ENCODE results near the gene IRF3. TPM values are rescaled to one million over a fixed set of nuclear protein-coding genes. Genes with fewer than 3 reads are reported as not detected.
A peak's percentile ranks its signal among the peaks of the same experiment; 100 is the strongest.

The IRF3 gene
- total and polyA plus RNA-seq, 7 donors = 10.3 to 26.5 (median 18.2) TPM

- peaks cover 7% of the 10 kb centered on the region for H3K4me1 ChIP-seq
- no peak overlapping the region for H3K27ac ChIP-seq
- intact Hi-C loops (cut with DNase I) = no loop called here
- WGBS, 3 donors = 95 to 96% (median 95%) methylated on average over 21 to 23 of the region's 23 CpGs
- H3K27me3 ChIP-seq (ENCODE audit: insufficient read depth in 3 of 3, low read length in 2 of 3) = no peaks in the 10 kb centered on the region
- H3K36me3 ChIP-seq (ENCODE audit: insufficient read depth in 1 of 2, low read depth in 1 of 2) = peaks cover 0 to 51% of the 10 kb centered on the region in 2 donors
- no peak for TF ChIP-seq CTCF (IDR thresholded peaks at IDR 0.05)
- no peaks in the 10 kb centered on the region for H3K9me3 ChIP-seq
- no peak overlapping the region for H3K4me3 ChIP-seq
- DNase-seq (no peak), ATAC-seq (no peak)
Observed at GRCh38 chr19:49615861-49616260, 49.8 kb downstream of the IRF3 start.

GRCh38 chr19:49614096-49614833, 51.4 kb downstream of the IRF3 start:
- peaks cover 7% of the 10 kb centered on the region for H3K4me1 ChIP-seq
- peak in 2 of 4 donors; percentile 13 to 15 for ATAC-seq
- peaks cover 0 to 53% of the 10 kb centered on the region in 2 donors for H3K36me3 ChIP-seq (ENCODE audit: insufficient read depth in 1 of 2, low read depth in 1 of 2)
- WGBS, 3 donors = 82 to 87% (median 84%) methylated on average over 19 of the region's 19 CpGs
- no peak overlapping the region for H3K27ac ChIP-seq
- H3K27me3 ChIP-seq (ENCODE audit: insufficient read depth in 3 of 3, low read length in 2 of 3) = no peaks in the 10 kb centered on the region
- H3K4me3 ChIP-seq = no peak overlapping the region
- no peak for TF ChIP-seq CTCF (IDR thresholded peaks at IDR 0.05)
- no peak for DNase-seq
- intact Hi-C loops (cut with DNase I) = no loop called here
- no peaks in the 10 kb centered on the region for H3K9me3 ChIP-seq

- Histone ChIP-seq H3K9me3 (no peaks in the 10 kb centered on the region), H3K4me1 (peaks cover 7% of the 10 kb centered on the region), H3K27me3 (ENCODE audit: insufficient read depth in 3 of 3, low read length in 2 of 3) (no peaks in the 10 kb centered on the region), H3K4me3 (no peak overlapping the region), H3K36me3 (ENCODE audit: insufficient read depth in 1 of 2, low read depth in 1 of 2) (peaks cover 0 to 54% of the 10 kb centered on the region in 2 donors), H3K27ac (no peak overlapping the region)
- ATAC-seq (peak; percentile 64 to 70 (median 69)), DNase-seq (no peak)
- TF ChIP-seq CTCF (IDR thresholded peaks at IDR 0.05) = no peak
- intact Hi-C loops (cut with DNase I) = no loop called here
- 47 to 60% (median 56%) methylated on average over 4 of the region's 4 CpGs for WGBS, 3 donors
Observed at GRCh38 chr19:49613374-49613773, 52.3 kb downstream of the IRF3 start.

Other genes starting within 250 kb of the IRF3 start
- gene PTH2, start 242.4 kb downstream of the IRF3 start, total RNA-seq = not detected
- not detected for gene PTH2, start 242.4 kb downstream of the IRF3 start, polyA plus RNA-seq
- gene GFY, start 240.5 kb downstream of the IRF3 start, total RNA-seq = not detected
- under 1 TPM in 1 of 3 donors, not detected in 2; 0.33 TPM for gene GFY, start 240.5 kb downstream of the IRF3 start, polyA plus RNA-seq
- 1 to 10 TPM in 1 of 4 donors, under 1 TPM in 3; 0.42 to 1.8 (median 0.82) TPM for gene SLC17A7, start 224.3 kb downstream of the IRF3 start, total RNA-seq
- under 1 TPM; 0.55 to 0.79 (median 0.59) TPM for gene SLC17A7, start 224.3 kb downstream of the IRF3 start, polyA plus RNA-seq
- 10 to 100 TPM; 37.2 to 60.1 (median 43.1) TPM for gene PIH1D1, start 214.0 kb downstream of the IRF3 start, total RNA-seq
- 10 to 100 TPM; 46.4 to 69.8 (median 52.2) TPM for gene PIH1D1, start 214.0 kb downstream of the IRF3 start, polyA plus RNA-seq
- gene ALDH16A1, start 212.6 kb downstream of the IRF3 start, total RNA-seq = 10 to 100 TPM in 1 of 4 donors, 1 to 10 TPM in 3; 6.5 to 11.1 (median 7.7) TPM
- gene ALDH16A1, start 212.6 kb downstream of the IRF3 start, polyA plus RNA-seq = 10 to 100 TPM in 1 of 3 donors, 1 to 10 TPM in 2; 3.6 to 12.9 (median 5.7) TPM
- 1 to 10 TPM; 1.9 to 3.2 (median 2.5) TPM for gene FLT3LG, start 191.6 kb downstream of the IRF3 start, total RNA-seq
- 1 to 10 TPM; 1.9 to 4.5 (median 4.1) TPM for gene FLT3LG, start 191.6 kb downstream of the IRF3 start, polyA plus RNA-seq
- gene RPL13A, start 178.2 kb downstream of the IRF3 start, total RNA-seq = 1,000 to 10,000 TPM; 1,392 to 2,022 (median 1,763) TPM
- 1,000 to 10,000 TPM; 1,992 to 2,955 (median 2,046) TPM for gene RPL13A, start 178.2 kb downstream of the IRF3 start, polyA plus RNA-seq
- gene RPS11, start 169.4 kb downstream of the IRF3 start, total RNA-seq = 1,000 to 10,000 TPM; 1,146 to 1,506 (median 1,232) TPM
- 1,000 to 10,000 TPM; 2,461 to 3,844 (median 3,134) TPM for gene RPS11, start 169.4 kb downstream of the IRF3 start, polyA plus RNA-seq
- 10 to 100 TPM; 42.2 to 79.3 (median 60.3) TPM for gene FCGRT, start 153.2 kb downstream of the IRF3 start, total RNA-seq
- 10 to 100 TPM; 32.0 to 48.2 (median 39.9) TPM for gene FCGRT, start 153.2 kb downstream of the IRF3 start, polyA plus RNA-seq
- gene RCN3, start 137.9 kb downstream of the IRF3 start, total RNA-seq = 1 to 10 TPM; 6.4 to 8.6 (median 7.4) TPM
- gene RCN3, start 137.9 kb downstream of the IRF3 start, polyA plus RNA-seq = 1 to 10 TPM; 3.9 to 9.6 (median 7.3) TPM
- 10 to 100 TPM; 53.9 to 69.9 (median 58.1) TPM for gene NOSIP, start 85.3 kb downstream of the IRF3 start, total RNA-seq
- gene NOSIP, start 85.3 kb downstream of the IRF3 start, polyA plus RNA-seq = 100 to 1,000 TPM in 1 of 3 donors, 10 to 100 TPM in 2; 75.4 to 104 (median 95.2) TPM
- under 1 TPM; 0.24 to 0.89 (median 0.69) TPM for gene PRRG2, start 84.5 kb downstream of the IRF3 start, total RNA-seq
- gene PRRG2, start 84.5 kb downstream of the IRF3 start, polyA plus RNA-seq = 10 to 100 TPM in 1 of 3 donors, 1 to 10 TPM in 2; 1.4 to 16.0 (median 5.9) TPM
- gene PRR12, start 74.7 kb downstream of the IRF3 start, total RNA-seq = 10 to 100 TPM in 1 of 4 donors, 1 to 10 TPM in 3; 7.1 to 15.1 (median 7.6) TPM
- gene PRR12, start 74.7 kb downstream of the IRF3 start, polyA plus RNA-seq = 1 to 10 TPM; 2.3 to 5.0 (median 3.1) TPM
- 10 to 100 TPM; 22.6 to 57.0 (median 42.5) TPM for gene RRAS, start 25.7 kb downstream of the IRF3 start, total RNA-seq
- 10 to 100 TPM; 39.9 to 49.8 (median 48.4) TPM for gene RRAS, start 25.7 kb downstream of the IRF3 start, polyA plus RNA-seq
- 10 to 100 TPM; 45.5 to 72.9 (median 61.0) TPM for gene SCAF1, start 23.6 kb downstream of the IRF3 start, total RNA-seq
- 10 to 100 TPM; 23.0 to 32.5 (median 23.8) TPM for gene SCAF1, start 23.6 kb downstream of the IRF3 start, polyA plus RNA-seq
- 10 to 100 TPM; 13.0 to 21.5 (median 15.8) TPM for gene BCL2L12, start 76 bp upstream of the IRF3 start, total RNA-seq
- gene BCL2L12, start 76 bp upstream of the IRF3 start, polyA plus RNA-seq = 10 to 100 TPM; 28.3 to 42.7 (median 35.0) TPM
- gene PRMT1, start 11.4 kb upstream of the IRF3 start, total RNA-seq = 100 to 1,000 TPM; 180 to 259 (median 198) TPM
- 100 to 1,000 TPM; 139 to 424 (median 208) TPM for gene PRMT1, start 11.4 kb upstream of the IRF3 start, polyA plus RNA-seq
- gene ADM5, start 23.7 kb upstream of the IRF3 start, total RNA-seq = 1 to 10 TPM in 2 of 4 donors, under 1 TPM in 2; 0.58 to 1.5 (median 1.0) TPM
- under 1 TPM; 0.38 to 0.48 (median 0.41) TPM for gene ADM5, start 23.7 kb upstream of the IRF3 start, polyA plus RNA-seq
- 1 to 10 TPM in 1 of 4 donors, under 1 TPM in 3; 0.53 to 1.2 (median 0.70) TPM for gene CPT1C, start 25.3 kb upstream of the IRF3 start, total RNA-seq
- gene CPT1C, start 25.3 kb upstream of the IRF3 start, polyA plus RNA-seq = 1 to 10 TPM in 2 of 3 donors, under 1 TPM in 1; 0.34 to 1.1 (median 1.0) TPM
- gene TSKS, start 97.4 kb upstream of the IRF3 start, total RNA-seq = under 1 TPM in 1 of 4 donors, not detected in 3; 0.24 TPM
- gene TSKS, start 97.4 kb upstream of the IRF3 start, polyA plus RNA-seq = under 1 TPM; 0.18 to 0.27 (median 0.18) TPM
- 100 to 1,000 TPM in 1 of 4 donors, 10 to 100 TPM in 3; 79.1 to 102 (median 84.3) TPM for gene AP2A1, start 101.1 kb upstream of the IRF3 start, total RNA-seq
- 10 to 100 TPM; 58.2 to 81.7 (median 69.6) TPM for gene AP2A1, start 101.1 kb upstream of the IRF3 start, polyA plus RNA-seq
- gene FUZ, start 147.4 kb upstream of the IRF3 start, total RNA-seq = 10 to 100 TPM; 20.9 to 33.7 (median 25.2) TPM
- gene FUZ, start 147.4 kb upstream of the IRF3 start, polyA plus RNA-seq = 10 to 100 TPM; 15.9 to 38.8 (median 28.6) TPM
- gene MED25, start 152.4 kb upstream of the IRF3 start, total RNA-seq = 10 to 100 TPM; 43.0 to 97.8 (median 69.7) TPM
- gene MED25, start 152.4 kb upstream of the IRF3 start, polyA plus RNA-seq = 100 to 1,000 TPM in 1 of 3 donors, 10 to 100 TPM in 2; 24.5 to 125 (median 92.5) TPM
- gene PTOV1, start 185.3 kb upstream of the IRF3 start, total RNA-seq = 100 to 1,000 TPM in 3 of 4 donors, 10 to 100 TPM in 1; 93.2 to 189 (median 151) TPM
- gene PTOV1, start 185.3 kb upstream of the IRF3 start, polyA plus RNA-seq = 100 to 1,000 TPM in 2 of 3 donors, 10 to 100 TPM in 1; 72.1 to 122 (median 106) TPM
- gene PNKP, start 201.7 kb upstream of the IRF3 start, total RNA-seq = 10 to 100 TPM; 20.6 to 28.2 (median 23.9) TPM
- 10 to 100 TPM; 16.7 to 31.9 (median 18.2) TPM for gene PNKP, start 201.7 kb upstream of the IRF3 start, polyA plus RNA-seq
- gene AKT1S1, start 211.5 kb upstream of the IRF3 start, total RNA-seq = 10 to 100 TPM; 56.0 to 82.8 (median 57.2) TPM
- gene AKT1S1, start 211.5 kb upstream of the IRF3 start, polyA plus RNA-seq = 100 to 1,000 TPM in 1 of 3 donors, 10 to 100 TPM in 2; 48.0 to 103 (median 76.0) TPM
- gene TBC1D17, start 211.8 kb upstream of the IRF3 start, total RNA-seq = 100 to 1,000 TPM in 2 of 4 donors, 10 to 100 TPM in 2; 81.8 to 107 (median 94.8) TPM
- 10 to 100 TPM; 36.3 to 62.0 (median 52.6) TPM for gene TBC1D17, start 211.8 kb upstream of the IRF3 start, polyA plus RNA-seq
- 1 to 10 TPM in 1 of 4 donors, under 1 TPM in 3; 0.21 to 3.3 (median 0.46) TPM for gene IL4I1, start 231.0 kb upstream of the IRF3 start, total RNA-seq
- under 1 TPM; 0.05 to 0.46 (median 0.27) TPM for gene IL4I1, start 231.0 kb upstream of the IRF3 start, polyA plus RNA-seq